ENCODE measurements around the gene PRTG.

DNA sequence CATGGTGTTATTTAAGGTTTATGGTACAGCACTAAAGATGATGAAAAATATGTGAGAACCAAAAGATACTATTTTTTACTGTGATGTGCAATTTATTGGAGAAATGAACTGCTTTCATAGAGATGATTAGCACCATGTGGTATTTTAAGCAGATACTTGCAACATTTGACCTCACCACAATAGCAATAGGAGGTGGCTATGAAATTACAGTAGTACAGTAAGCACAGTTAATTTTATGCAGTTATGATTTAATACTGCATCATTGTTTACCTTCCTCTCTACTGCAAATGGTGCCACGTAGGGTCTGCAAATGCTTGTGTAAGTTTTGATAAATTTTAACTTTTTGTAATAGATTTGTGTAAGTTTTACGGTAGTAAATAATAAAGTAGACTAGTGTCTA, 168.9 kb downstream of the PRTG start:
- TF ChIP-seq, protein P1, sequence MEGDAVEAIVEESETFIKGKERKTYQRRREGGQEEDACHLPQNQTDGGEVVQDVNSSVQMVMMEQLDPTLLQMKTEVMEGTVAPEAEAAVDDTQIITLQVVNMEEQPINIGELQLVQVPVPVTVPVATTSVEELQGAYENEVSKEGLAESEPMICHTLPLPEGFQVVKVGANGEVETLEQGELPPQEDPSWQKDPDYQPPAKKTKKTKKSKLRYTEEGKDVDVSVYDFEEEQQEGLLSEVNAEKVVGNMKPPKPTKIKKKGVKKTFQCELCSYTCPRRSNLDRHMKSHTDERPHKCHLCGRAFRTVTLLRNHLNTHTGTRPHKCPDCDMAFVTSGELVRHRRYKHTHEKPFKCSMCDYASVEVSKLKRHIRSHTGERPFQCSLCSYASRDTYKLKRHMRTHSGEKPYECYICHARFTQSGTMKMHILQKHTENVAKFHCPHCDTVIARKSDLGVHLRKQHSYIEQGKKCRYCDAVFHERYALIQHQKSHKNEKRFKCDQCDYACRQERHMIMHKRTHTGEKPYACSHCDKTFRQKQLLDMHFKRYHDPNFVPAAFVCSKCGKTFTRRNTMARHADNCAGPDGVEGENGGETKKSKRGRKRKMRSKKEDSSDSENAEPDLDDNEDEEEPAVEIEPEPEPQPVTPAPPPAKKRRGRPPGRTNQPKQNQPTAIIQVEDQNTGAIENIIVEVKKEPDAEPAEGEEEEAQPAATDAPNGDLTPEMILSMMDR (IDR thresholded peaks at IDR 0.05): no peak
- TF ChIP-seq POLR2AphosphoS5 (IDR thresholded peaks at IDR 0.05) (no peak), EP300 (IDR thresholded peaks at IDR 0.05) (no peak)
